HEK293 (cell line): Measurements from ENCODE around the gene SLC22A17.

Experiments used
- CTCF ChIA-PET: fragments of 350-600 bp; formaldehyde crosslinking; extraction: SDS; loops from one replicate; lab custom pipeline; 2021; ENCODE audit warnings: antibody characterized with exemption; lab: Yijun Ruan, JAX
- POLR2A ChIA-PET: fragments of 300-600 bp; formaldehyde crosslinking; extraction: SDS; loops from one replicate; lab custom pipeline; 2020; ENCODE audit warnings: antibody characterized with exemption, inconsistent platforms; lab: Yijun Ruan, JAX
- H3K27ac ChIP-seq: fragments of 200-500 bp; sonication (Bioruptor generic); 2 replicates; pipeline ENCODE4 v1.5.1; 2014; ENCODE audit warnings: low read depth, low read length, control low read depth, inconsistent platforms; ENCODE audit errors: extremely low read depth
- H3K36me3 ChIP-seq, 2 experiments: fragments of 200-500 bp in 1 of 2; sonication (Bioruptor generic) in 1 of 2; 1 replicate in 1 of 2; 2 replicates in 1 of 2; pipeline ENCODE4 v1.5.1; 2014 to 2017; ENCODE audit warnings: inconsistent platforms in 2 of 2, low read length in 2 of 2; ENCODE audit not compliant: control insufficient read depth in 2 of 2, insufficient read depth in 1 of 2
- H3K4me1 ChIP-seq: fragments of 200-500 bp; sonication (Bioruptor generic); 2 replicates; pipeline ENCODE4 v1.5.1; 2014; ENCODE audit warnings: mild to moderate bottlenecking, low read length, inconsistent platforms; ENCODE audit not compliant: control insufficient read depth, insufficient read depth
- H3K4me3 ChIP-seq: 2 replicates; pipeline ENCODE4 v1.5.1; 2011; ENCODE audit warnings: low read depth, mild to moderate bottlenecking, control low read depth, low read length, moderate library complexity
- H3K9me3 ChIP-seq: fragments of 200-500 bp; sonication (Bioruptor generic); 2 replicates; pipeline ENCODE4 v1.5.1; 2014; ENCODE audit warnings: low read depth, low read length, inconsistent platforms; ENCODE audit not compliant: control insufficient read depth, insufficient read depth
- ATF2 ChIP-seq: fragments of 450-650 bp; formaldehyde crosslinking; IDR thresholded peaks from 2 replicates; pipeline ENCODE4 v1.5.1; 2016; ENCODE audit warnings: missing biosample characterization, missing genetic modification characterization, low read depth
- BCL11A ChIP-seq: fragments of 450-650 bp; formaldehyde crosslinking; IDR thresholded peaks from 2 replicates; pipeline ENCODE4 v1.5.1; 2016; ENCODE audit warnings: low read depth, missing biosample characterization, missing genetic modification characterization
- GLIS1 ChIP-seq: fragments of 450-650 bp; formaldehyde crosslinking; IDR thresholded peaks from 2 replicates; pipeline ENCODE4 v1.5.1; 2016; ENCODE audit warnings: missing biosample characterization, missing genetic modification characterization
- REPIN1 ChIP-seq: fragments of 450-650 bp; formaldehyde crosslinking; IDR thresholded peaks from 2 replicates; pipeline ENCODE4 v1.5.1; 2017; ENCODE audit warnings: missing biosample characterization, missing genetic modification characterization, low read depth
- ZBTB21 ChIP-seq: fragments of 450-650 bp; formaldehyde crosslinking; IDR thresholded peaks from 2 replicates; pipeline ENCODE4 v1.5.1; 2017; ENCODE audit warnings: missing biosample characterization, missing genetic modification characterization
- ZBTB7A ChIP-seq: fragments of 450-650 bp; formaldehyde crosslinking; IDR thresholded peaks from 2 replicates; pipeline ENCODE4 v1.5.1; 2016; ENCODE audit warnings: low read depth, missing biosample characterization, missing genetic modification characterization
- ZFP37 ChIP-seq: fragments of 450-650 bp; formaldehyde crosslinking; IDR thresholded peaks from 2 replicates; pipeline ENCODE4 v1.5.1; 2016; ENCODE audit warnings: missing biosample characterization, missing genetic modification characterization
- ZNF140 ChIP-seq: fragments of 450-650 bp; formaldehyde crosslinking; IDR thresholded peaks from 2 replicates; pipeline ENCODE4 v1.5.1; 2016; ENCODE audit warnings: missing biosample characterization, missing genetic modification characterization
- ZNF146 ChIP-seq: fragments of 450-650 bp; formaldehyde crosslinking; IDR thresholded peaks from 2 replicates; pipeline ENCODE4 v1.5.1; 2016; ENCODE audit warnings: missing biosample characterization, missing genetic modification characterization
- ZNF16 ChIP-seq: fragments of 450-650 bp; formaldehyde crosslinking; IDR thresholded peaks from 2 replicates; pipeline ENCODE4 v1.5.1; 2016; ENCODE audit warnings: low read depth, missing biosample characterization, missing genetic modification characterization
- ZNF214 ChIP-seq: fragments of 450-650 bp; formaldehyde crosslinking; IDR thresholded peaks from 2 replicates; pipeline ENCODE4 v1.5.1; 2017; ENCODE audit warnings: missing biosample characterization, mild to moderate bottlenecking, missing genetic modification characterization, borderline replicate concordance
- ZNF239 ChIP-seq: fragments of 450-650 bp; formaldehyde crosslinking; IDR thresholded peaks from 2 replicates; pipeline ENCODE4 v1.5.1; 2016; ENCODE audit warnings: missing biosample characterization, missing genetic modification characterization
- ZNF280D ChIP-seq: fragments of 450-650 bp; formaldehyde crosslinking; IDR thresholded peaks from 2 replicates; pipeline ENCODE4 v1.5.1; 2016; ENCODE audit warnings: missing biosample characterization, missing genetic modification characterization
- ZNF311 ChIP-seq: fragments of 450-650 bp; formaldehyde crosslinking; IDR thresholded peaks from 2 replicates; pipeline ENCODE4 v1.5.1; 2017; ENCODE audit warnings: missing biosample characterization, missing genetic modification characterization, borderline replicate concordance
- ZNF391 ChIP-seq: fragments of 450-650 bp; formaldehyde crosslinking; IDR thresholded peaks from 2 replicates; pipeline ENCODE4 v1.5.1; 2016; ENCODE audit warnings: low read depth, missing biosample characterization, missing genetic modification characterization, borderline replicate concordance
- ZNF530 ChIP-seq: fragments of 450-650 bp; formaldehyde crosslinking; IDR thresholded peaks from 2 replicates; pipeline ENCODE4 v1.5.1; 2016; ENCODE audit warnings: low read depth, missing biosample characterization, missing genetic modification characterization
- ZNF558 ChIP-seq: fragments of 450-650 bp; formaldehyde crosslinking; IDR thresholded peaks from 2 replicates; pipeline ENCODE4 v1.5.1; 2016; ENCODE audit warnings: missing biosample characterization, missing genetic modification characterization
- ZNF624 ChIP-seq: fragments of 450-650 bp; formaldehyde crosslinking; IDR thresholded peaks from 2 replicates; pipeline ENCODE4 v1.5.1; 2017; ENCODE audit warnings: missing biosample characterization, missing genetic modification characterization
- ZNF629 ChIP-seq: fragments of 450-650 bp; formaldehyde crosslinking; IDR thresholded peaks from 2 replicates; pipeline ENCODE4 v1.5.1; 2017; ENCODE audit warnings: missing biosample characterization, missing genetic modification characterization
- ZNF76 ChIP-seq: fragments of 450-650 bp; formaldehyde crosslinking; IDR thresholded peaks from 2 replicates; pipeline ENCODE4; 2016; ENCODE audit warnings: low read depth, missing biosample characterization, missing genetic modification characterization, borderline replicate concordance
- ZNF777 ChIP-seq: fragments of 450-650 bp; formaldehyde crosslinking; IDR thresholded peaks from 2 replicates; pipeline ENCODE4 v1.5.1; 2017; ENCODE audit warnings: missing biosample characterization, missing genetic modification characterization, borderline replicate concordance
- ZNF830 ChIP-seq: fragments of 450-650 bp; IDR thresholded peaks from 2 replicates; pipeline ENCODE4 v1.5.0; 2018; ENCODE audit warnings: missing biosample characterization, missing genetic modification characterization, low read depth, mild to moderate bottlenecking, moderate library complexity
- TF ChIP-seq, protein P1 (sequence below): fragments of 450-650 bp; formaldehyde crosslinking; IDR thresholded peaks from 2 replicates; pipeline ENCODE4 v1.5.1; 2017; ENCODE audit warnings: missing biosample characterization, missing genetic modification characterization

The SLC22A17 gene

GRCh38 chr14:23385244-23385641, 32.6 kb upstream of the SLC22A17 start (continued):
- TF ChIP-seq ZNF239 (tag by site-specific recombination), result peak; percentile 65; the same call in 1 of the 2 replicates
- TF ChIP-seq, protein P1, sequence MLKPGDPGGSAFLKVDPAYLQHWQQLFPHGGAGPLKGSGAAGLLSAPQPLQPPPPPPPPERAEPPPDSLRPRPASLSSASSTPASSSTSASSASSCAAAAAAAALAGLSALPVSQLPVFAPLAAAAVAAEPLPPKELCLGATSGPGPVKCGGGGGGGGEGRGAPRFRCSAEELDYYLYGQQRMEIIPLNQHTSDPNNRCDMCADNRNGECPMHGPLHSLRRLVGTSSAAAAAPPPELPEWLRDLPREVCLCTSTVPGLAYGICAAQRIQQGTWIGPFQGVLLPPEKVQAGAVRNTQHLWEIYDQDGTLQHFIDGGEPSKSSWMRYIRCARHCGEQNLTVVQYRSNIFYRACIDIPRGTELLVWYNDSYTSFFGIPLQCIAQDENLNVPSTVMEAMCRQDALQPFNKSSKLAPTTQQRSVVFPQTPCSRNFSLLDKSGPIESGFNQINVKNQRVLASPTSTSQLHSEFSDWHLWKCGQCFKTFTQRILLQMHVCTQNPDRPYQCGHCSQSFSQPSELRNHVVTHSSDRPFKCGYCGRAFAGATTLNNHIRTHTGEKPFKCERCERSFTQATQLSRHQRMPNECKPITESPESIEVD (tag by site-specific recombination), result no peak
- TF ChIP-seq ZNF214 (tag by site-specific recombination), result no peak
- no peak for TF ChIP-seq ZNF530 (tag by site-specific recombination)
- no peak for TF ChIP-seq ZNF140 (tag by site-specific recombination)
- TF ChIP-seq ZNF777 (tag by site-specific recombination), result no peak
- no peak for TF ChIP-seq ZFP37 (tag by site-specific recombination)
- no peak for TF ChIP-seq ZNF558 (tag by site-specific recombination)
- TF ChIP-seq ATF2 (tag by site-specific recombination), result peak; percentile 91
- TF ChIP-seq ZNF629 (tag by site-specific recombination), result peak; percentile 82
- TF ChIP-seq ZBTB21, result peak; percentile 67
- no peak for TF ChIP-seq GLIS1 (tag by site-specific recombination)

DNA sequence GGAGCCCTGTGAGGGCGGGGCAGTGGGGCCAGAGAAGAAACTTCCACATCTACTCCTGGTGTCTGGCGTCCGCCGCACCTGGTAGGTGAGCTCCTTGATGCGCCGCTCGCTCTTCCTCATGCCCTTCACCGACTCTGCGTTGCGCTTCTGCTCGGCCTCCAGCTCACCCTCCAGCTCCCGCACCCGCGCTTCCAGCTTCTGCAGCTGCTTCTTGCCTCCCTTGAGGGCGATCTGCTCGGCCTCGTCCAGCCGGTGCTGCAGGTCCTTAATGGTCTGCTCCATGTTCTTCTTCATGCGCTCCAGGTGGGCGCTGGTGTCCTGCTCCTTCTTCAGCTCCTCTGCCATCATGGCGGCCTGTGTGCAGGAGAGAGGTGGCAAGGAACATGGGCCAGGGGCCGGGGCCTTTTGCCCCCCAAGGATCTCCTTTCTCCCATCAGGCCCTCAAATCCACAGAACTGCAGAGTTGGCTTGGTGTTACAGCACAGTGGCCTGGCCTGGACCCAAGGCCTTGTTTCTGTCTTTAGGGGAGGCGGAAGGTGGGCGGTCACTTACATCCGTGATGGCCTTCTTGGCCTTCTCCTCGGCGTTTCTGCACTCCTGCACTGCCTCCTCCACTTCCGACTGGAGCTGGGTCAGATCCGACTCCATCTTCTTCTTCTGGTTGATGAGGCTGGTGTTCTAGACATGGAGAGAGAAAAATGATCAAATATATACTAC, 31.8 kb upstream of the SLC22A17 start:
- no peaks in the 10 kb centered on the region for H3K36me3 ChIP-seq
- POLR2A ChIA-PET, result no interaction called here
- CTCF ChIA-PET, result interaction anchor here (0.5 to 1.2 kb wide), 3 partner anchors 82 to 263 kb away, joined by 3 read pairs; no protein-coding TSS in a partner anchor
- H3K4me3 ChIP-seq, result no peak overlapping the region
- no peaks in the 10 kb centered on the region for H3K9me3 ChIP-seq
- H3K4me1 ChIP-seq, result no peaks in the 10 kb centered on the region
- TF ChIP-seq REPIN1 (tag by site-specific recombination) (no peak), ZNF311 (tag by site-specific recombination) (no peak), ZNF280D (no peak), BCL11A (no peak)
- no peak overlapping the region for H3K27ac ChIP-seq

DNA sequence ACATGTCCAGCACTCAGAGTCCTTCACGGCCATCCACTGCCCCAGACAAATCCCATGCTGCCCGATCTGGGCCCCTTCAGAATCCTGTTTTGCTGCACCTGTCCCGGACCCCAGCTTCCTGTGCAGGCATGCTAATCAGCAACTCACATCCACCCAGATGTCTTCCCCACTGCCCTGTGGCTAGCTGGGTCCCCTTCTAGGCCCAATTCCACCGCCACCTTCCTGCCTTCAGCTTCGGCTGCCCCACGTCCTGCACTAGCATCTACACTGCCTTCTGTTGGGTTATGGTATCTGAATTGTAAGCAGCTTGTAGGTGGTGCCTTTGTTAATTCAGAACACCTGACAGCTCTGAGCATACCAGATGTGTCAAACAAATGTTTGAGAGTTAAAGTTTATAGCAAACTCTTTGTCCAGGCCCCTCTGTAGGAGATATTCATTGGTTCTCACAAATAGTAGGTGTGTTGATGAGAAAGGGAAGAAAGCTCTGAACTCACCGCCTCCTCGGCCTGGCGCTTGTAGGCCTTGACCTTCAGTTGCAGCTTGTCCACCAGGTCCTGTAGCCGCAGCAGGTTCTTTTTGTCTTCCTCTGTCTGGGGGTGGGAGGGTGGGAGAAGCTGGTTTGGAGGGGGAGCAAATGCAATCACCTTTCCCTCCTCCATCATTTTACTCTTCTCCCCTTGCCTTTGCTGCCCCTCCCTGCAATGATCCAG, 30.2 kb upstream of the SLC22A17 start:
- Histone ChIP-seq H3K27ac (no peak overlapping the region), H3K36me3 (no peaks in the 10 kb centered on the region), H3K4me3 (no peak overlapping the region), H3K4me1 (no peaks in the 10 kb centered on the region), H3K9me3 (no peaks in the 10 kb centered on the region)
- POLR2A ChIA-PET, result no interaction called here
- CTCF ChIA-PET, result interaction anchor here (1.0 to 4.3 kb wide), 3 partner anchors 30 to 180 kb away, joined by 3 to 61 read pairs (median 4); no protein-coding TSS in a partner anchor
- no peak for TF ChIP-seq ZBTB7A (tag by site-specific recombination)
- no peak for TF ChIP-seq ZNF624 (tag by site-specific recombination)
- no peak for TF ChIP-seq ZNF146
- no peak for TF ChIP-seq ZNF16 (tag by site-specific recombination)
- TF ChIP-seq ZNF830, result no peak
- no peak for TF ChIP-seq ZNF391 (tag by site-specific recombination)
- no peak for TF ChIP-seq ZNF76 (tag by site-specific recombination)
